Uterus (tissue), 4 donors: ENCODE measurements around the gene TRIM43. TPM values are rescaled to one million over a fixed set of nuclear protein-coding genes. Genes with fewer than 3 reads are reported as not detected.
"Not testable (repeated sequence)": the region's sequence is repeated elsewhere in the genome, so short reads cannot be mapped to it uniquely, and the experiment has no call there.

Source experiments
- DNase-seq, 2 donors: peaks; one replicate each; pipeline ENCODE4 v3.0.0-alpha.2; 2019 to 2020
- H3K27ac ChIP-seq, 2 donors: fragments of 200-600 bp; sonication (generic); 1 replicate in 1 of 2; 2 replicates in 1 of 2; pipeline ENCODE4 v1.5.1; 2016 to 2018
- H3K27me3 ChIP-seq, 2 donors: fragments of 200-600 bp; sonication (generic); one replicate each; pipeline ENCODE4 v1.5.1; 2018 to 2019; ENCODE audit warnings: control low read depth in 1 of 2
- H3K36me3 ChIP-seq, 2 donors: fragments of 200-600 bp; sonication (generic); one replicate each; pipeline ENCODE4 v1.5.1; 2019; ENCODE audit warnings: control low read depth in 1 of 2
- H3K4me1 ChIP-seq, 2 donors: fragments of 200-600 bp; sonication (generic); one replicate each; pipeline ENCODE4 v1.5.1; 2018 to 2019; ENCODE audit warnings: control low read depth in 1 of 2
- H3K4me3 ChIP-seq, 2 donors: fragments of 200-600 bp; sonication (generic); 1 replicate in 1 of 2; 2 replicates in 1 of 2; pipeline ENCODE4 v1.5.1; 2018 to 2019; ENCODE audit warnings: mild to moderate bottlenecking in 1 of 2
- H3K9me3 ChIP-seq, 2 donors: fragments of 200-600 bp; sonication (generic); one replicate each; pipeline ENCODE4 v1.5.1; 2019; ENCODE audit warnings: control low read depth in 1 of 2
- POLR2A ChIP-seq, 2 donors: fragments of 450-650 bp; IDR thresholded peaks; one replicate each; pipeline ENCODE4 v1.6.1; 2016; ENCODE audit warnings: antibody characterized with exemption in 2 of 2, mild to moderate bottlenecking in 1 of 2, moderate library complexity in 1 of 2
- intact Hi-C: fragments of 100-400 bp; cut with DNase I; formaldehyde crosslinking; loops from one replicate; pipeline ENCODE4 v1.15.1; 2023; ENCODE audit warnings: low total_unique reads
- total RNA-seq, 4 donors: library from RNA; depleted of rRNA in 3 of 4; stranded (reverse); fragments of >200 nt in 3 of 4; gene quantifications; one replicate each; pipeline versions ENCODE4 v1.1.0 to v1.2.4, GENCODE V29; 2014 to 2023
- TF ChIP-seq, protein P1 (sequence below), 4 experiments: fragments of 200-600 bp in 2 of 4; fragments of 450-650 bp in 2 of 4; sonication (generic) in 2 of 4; IDR thresholded peaks; one replicate each; pipeline ENCODE4 v1.5.1; 2016 to 2019; ENCODE audit warnings: antibody characterized with exemption in 4 of 4, mild to moderate bottlenecking in 2 of 4, moderate library complexity in 1 of 4
- donor health status: DM: yes; HTN: yes; CAD: no.

The TRIM43 gene
- under 1 TPM in 1 of 4 donors, not detected in 3; 0.48 TPM for total RNA-seq

DNA sequence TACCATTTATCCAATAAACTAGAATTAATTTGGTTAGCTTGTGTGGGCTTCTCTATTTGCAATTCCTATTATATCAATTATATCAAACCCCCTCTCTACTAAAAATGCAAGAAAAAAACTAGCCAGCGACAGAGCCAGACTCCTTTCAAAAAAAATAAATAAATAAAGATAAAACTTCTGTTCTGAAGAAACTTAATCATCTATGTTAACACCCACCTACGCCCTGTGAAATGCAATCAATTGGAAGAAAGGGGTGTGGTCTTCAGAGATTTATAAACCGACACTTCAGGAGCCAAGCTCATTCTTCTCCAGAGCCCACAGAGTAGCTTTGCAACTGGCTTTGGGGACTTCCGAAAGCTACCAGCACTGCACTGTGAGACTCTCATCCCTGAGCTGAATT lies at the start of gene TRIM43:
Gene TRIM43, plus strand, starts transcription at position 301 of the 400 bp plus-strand sequence. CDS start 2,023 bp downstream, outside the sequence.
- H3K27me3 ChIP-seq, H3K36me3 ChIP-seq, H3K4me3 ChIP-seq, DNase-seq, intact Hi-C loops, H3K27ac ChIP-seq, H3K9me3 ChIP-seq, H3K4me1 ChIP-seq: not testable (repeated sequence)

DNA sequence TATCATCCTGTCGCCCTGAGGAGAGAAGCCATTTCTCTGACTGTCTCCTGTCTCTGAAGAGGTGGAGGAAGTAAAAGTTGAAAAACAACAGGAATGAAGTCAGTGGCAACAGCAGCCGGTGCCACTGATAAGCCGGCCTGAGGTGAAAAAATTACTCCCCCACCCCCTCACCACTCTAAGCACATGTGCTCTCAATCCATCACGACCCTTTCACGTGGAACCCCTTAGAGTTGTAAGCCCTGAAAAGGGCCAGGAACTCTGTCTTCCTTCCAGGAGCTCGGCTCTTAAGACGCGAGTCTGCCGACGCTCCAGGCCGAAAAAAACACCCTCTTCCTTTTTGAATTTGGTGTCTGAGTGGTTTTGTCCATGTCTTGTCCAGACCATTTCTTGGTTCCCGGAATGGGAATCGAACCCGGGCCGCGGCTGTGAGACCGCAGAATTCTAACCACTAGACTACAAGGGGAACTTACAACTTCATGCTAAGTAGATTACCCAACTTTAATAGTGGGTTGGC lies 40.7 kb upstream of the TRIM43 start:
- Histone ChIP-seq H3K9me3 (no peaks in the 10 kb centered on the region), H3K27me3 (no peaks in the 10 kb centered on the region), H3K36me3 (no peaks in the 10 kb centered on the region), H3K4me3 (no peak overlapping the region), H3K27ac (no peak overlapping the region), H3K4me1 (no peaks in the 10 kb centered on the region)
- no peak for DNase-seq
- TF ChIP-seq, protein P1, sequence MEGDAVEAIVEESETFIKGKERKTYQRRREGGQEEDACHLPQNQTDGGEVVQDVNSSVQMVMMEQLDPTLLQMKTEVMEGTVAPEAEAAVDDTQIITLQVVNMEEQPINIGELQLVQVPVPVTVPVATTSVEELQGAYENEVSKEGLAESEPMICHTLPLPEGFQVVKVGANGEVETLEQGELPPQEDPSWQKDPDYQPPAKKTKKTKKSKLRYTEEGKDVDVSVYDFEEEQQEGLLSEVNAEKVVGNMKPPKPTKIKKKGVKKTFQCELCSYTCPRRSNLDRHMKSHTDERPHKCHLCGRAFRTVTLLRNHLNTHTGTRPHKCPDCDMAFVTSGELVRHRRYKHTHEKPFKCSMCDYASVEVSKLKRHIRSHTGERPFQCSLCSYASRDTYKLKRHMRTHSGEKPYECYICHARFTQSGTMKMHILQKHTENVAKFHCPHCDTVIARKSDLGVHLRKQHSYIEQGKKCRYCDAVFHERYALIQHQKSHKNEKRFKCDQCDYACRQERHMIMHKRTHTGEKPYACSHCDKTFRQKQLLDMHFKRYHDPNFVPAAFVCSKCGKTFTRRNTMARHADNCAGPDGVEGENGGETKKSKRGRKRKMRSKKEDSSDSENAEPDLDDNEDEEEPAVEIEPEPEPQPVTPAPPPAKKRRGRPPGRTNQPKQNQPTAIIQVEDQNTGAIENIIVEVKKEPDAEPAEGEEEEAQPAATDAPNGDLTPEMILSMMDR (IDR thresholded peaks at IDR 0.05), result no peak
- no peak for TF ChIP-seq POLR2A (IDR thresholded peaks at IDR 0.05)
- intact Hi-C loops, result no loop called here

DNA sequence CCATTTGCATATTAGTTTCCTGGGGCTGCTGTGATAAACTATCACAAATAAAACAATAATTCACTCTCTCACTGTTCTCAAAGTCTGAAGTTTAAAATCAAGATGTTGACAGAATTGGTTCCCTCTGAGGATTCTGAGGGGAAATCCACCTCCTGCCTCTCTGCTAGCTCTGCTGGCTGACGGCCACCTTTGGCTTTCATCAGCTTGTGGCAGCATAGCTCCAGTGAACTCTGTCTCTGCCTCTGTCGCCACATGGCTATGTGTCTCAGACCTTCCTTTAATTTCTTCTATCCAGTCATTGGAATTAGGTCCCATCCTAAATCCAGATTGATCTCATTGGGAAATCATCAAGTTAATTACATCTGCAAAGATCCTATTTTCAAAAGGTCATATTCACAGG lies 38.9 kb upstream of the TRIM43 start:
- H3K27me3 ChIP-seq, result no peaks in the 10 kb centered on the region
- DNase-seq, result no peak
- intact Hi-C loops, result no loop called here
- no peak for TF ChIP-seq POLR2A (IDR thresholded peaks at IDR 0.05)
- TF ChIP-seq, protein P1 (IDR thresholded peaks at IDR 0.05), result no peak
- no peaks in the 10 kb centered on the region for H3K9me3 ChIP-seq
- H3K36me3 ChIP-seq, result no peaks in the 10 kb centered on the region
- H3K27ac ChIP-seq, result no peak overlapping the region
- no peaks in the 10 kb centered on the region for H3K4me1 ChIP-seq
- H3K4me3 ChIP-seq, result no peak overlapping the region

DNA sequence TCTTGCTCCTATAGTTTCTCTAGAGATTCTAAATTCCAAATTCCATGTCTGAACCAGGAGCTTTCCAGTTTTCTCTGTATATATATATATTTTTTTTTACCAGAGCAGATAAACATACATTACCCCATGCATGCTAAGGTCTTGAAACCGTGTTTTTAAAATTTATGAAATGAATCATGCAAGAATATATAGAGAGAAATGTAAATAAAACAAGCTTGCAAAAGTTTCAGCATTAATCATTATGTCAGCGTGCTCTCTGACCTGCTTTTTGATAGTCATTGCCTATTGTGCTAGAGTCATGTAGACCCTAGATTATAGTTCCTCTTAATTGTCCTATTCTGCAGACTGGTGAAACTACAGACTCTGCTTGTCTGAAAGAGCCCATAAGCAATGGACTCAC lies 22.6 kb upstream of the TRIM43 start:
- no peaks in the 10 kb centered on the region for H3K27me3 ChIP-seq
- H3K9me3 ChIP-seq, result no peaks in the 10 kb centered on the region
- no peaks in the 10 kb centered on the region for H3K36me3 ChIP-seq
- H3K27ac ChIP-seq, result no peak overlapping the region
- no peak for DNase-seq
- TF ChIP-seq, protein P1 (IDR thresholded peaks at IDR 0.05), result no peak
- no peak for TF ChIP-seq POLR2A (IDR thresholded peaks at IDR 0.05)
- no peak overlapping the region for H3K4me3 ChIP-seq
- H3K4me1 ChIP-seq, result no peaks in the 10 kb centered on the region
- intact Hi-C loops, result no loop called here

DNA sequence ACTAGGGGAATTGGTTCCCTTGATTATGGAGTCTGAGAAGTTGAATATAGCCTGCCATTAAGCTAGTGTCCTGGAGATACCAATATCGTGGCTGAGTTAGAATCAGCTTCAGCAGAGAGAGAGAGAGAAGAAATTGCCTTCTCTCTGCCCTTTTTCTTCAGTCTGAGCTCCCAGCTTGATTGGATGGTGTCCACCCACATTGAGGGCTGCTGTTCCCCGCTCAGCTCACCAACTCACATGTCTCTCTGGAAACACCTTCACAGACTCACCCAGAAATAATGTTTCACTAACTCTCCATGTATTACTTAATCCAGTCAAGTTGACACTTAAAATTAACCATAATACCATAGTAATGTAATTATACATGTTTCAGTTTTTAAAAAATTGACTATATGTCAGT lies 17.9 kb upstream of the TRIM43 start:
- intact Hi-C loops, result no loop called here
- Histone ChIP-seq H3K4me1 (no peaks in the 10 kb centered on the region), H3K36me3 (no peaks in the 10 kb centered on the region), H3K27me3 (no peaks in the 10 kb centered on the region), H3K9me3 (no peaks in the 10 kb centered on the region), H3K27ac (no peak overlapping the region), H3K4me3 (no peak overlapping the region)
- TF ChIP-seq POLR2A (IDR thresholded peaks at IDR 0.05), result no peak
- TF ChIP-seq, protein P1 (IDR thresholded peaks at IDR 0.05), result no peak
- DNase-seq, result no peak

DNA sequence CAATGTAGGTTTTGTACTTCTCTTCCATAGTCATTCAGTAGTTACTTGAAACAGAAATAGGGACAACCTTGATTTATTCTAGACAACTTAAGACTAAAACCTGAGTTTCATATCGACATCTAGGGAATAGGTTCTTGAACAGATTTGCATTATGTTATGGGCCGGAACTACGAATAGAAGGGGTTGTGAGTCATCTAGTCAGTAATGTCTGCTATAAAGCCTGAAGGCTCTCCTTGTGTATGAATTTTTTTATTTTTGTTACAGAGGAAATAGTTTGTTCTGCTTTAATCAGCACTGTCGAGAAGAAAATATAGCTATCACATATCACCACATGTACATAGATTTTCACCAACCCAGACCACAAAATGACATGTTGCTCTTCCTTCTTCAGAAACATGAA lies 17.3 kb upstream of the TRIM43 start:
- intact Hi-C loops, result no loop called here
- H3K36me3 ChIP-seq, result no peaks in the 10 kb centered on the region
- no peak overlapping the region for H3K27ac ChIP-seq
- no peaks in the 10 kb centered on the region for H3K9me3 ChIP-seq
- no peaks in the 10 kb centered on the region for H3K27me3 ChIP-seq
- no peak overlapping the region for H3K4me3 ChIP-seq
- DNase-seq, result no peak
- TF ChIP-seq POLR2A (IDR thresholded peaks at IDR 0.05), result no peak
- TF ChIP-seq, protein P1 (IDR thresholded peaks at IDR 0.05), result no peak
- no peaks in the 10 kb centered on the region for H3K4me1 ChIP-seq
